Activated T-helper 2 cell treated with anti-CD3 and anti-CD28 coated beads, Interferon-gamma antibody, Interleukin-2, Interleukin-4, amounts not matched to agents 10 μg/mL and 5 μg/mL and 100 μg/mL, durations not matched to agents 14 hours and 24 hours and 36 hours (primary cell): ENCODE results near the gene SH2D3A. TPM values are rescaled to one million over a fixed set of nuclear protein-coding genes. Genes with fewer than 3 reads are reported as not detected.
"Not testable (repeated sequence)": the region's sequence is repeated elsewhere in the genome, so short reads cannot be mapped to it uniquely, and the experiment has no call there.

Experiments used
- DNase-seq: peaks from one replicate; pipeline ENCODE4 v3.0.0; 2021; ENCODE audit warnings: low spot score
- H3K27ac Mint-ChIP-seq: one replicate; pipeline ENCODE4 v1.8.0; 2021; ENCODE audit warnings: mixed read lengths
- H3K27me3 Mint-ChIP-seq: one replicate; pipeline ENCODE4 v1.8.0; 2021; ENCODE audit warnings: low read depth, mixed read lengths
- H3K36me3 Mint-ChIP-seq: one replicate; pipeline ENCODE4 v1.8.0; 2021; ENCODE audit warnings: low read depth, mixed read lengths
- H3K4me1 Mint-ChIP-seq: one replicate; pipeline ENCODE4 v1.8.0; 2021; ENCODE audit warnings: low read depth, mixed read lengths
- H3K4me3 Mint-ChIP-seq: one replicate; pipeline ENCODE4 v1.8.0; 2021; ENCODE audit warnings: low read depth, mild to moderate bottlenecking, moderate library complexity, mixed read lengths
- H3K9me3 Mint-ChIP-seq: one replicate; pipeline ENCODE4 v1.8.0; 2021; ENCODE audit warnings: mixed read lengths
- intact Hi-C: fragments of 100-400 bp; cut with micrococcal nuclease; formaldehyde crosslinking; loops from one replicate; pipeline ENCODE4 v1.15.1; 2023
- total RNA-seq: library from RNA; stranded (reverse); gene quantifications from 2 replicates; pipeline ENCODE4 v1.2.3, GENCODE V29; 2022

SH2D3A gene
- total RNA-seq, 1 donor from 2014 or later = 8.7 TPM

DNA sequence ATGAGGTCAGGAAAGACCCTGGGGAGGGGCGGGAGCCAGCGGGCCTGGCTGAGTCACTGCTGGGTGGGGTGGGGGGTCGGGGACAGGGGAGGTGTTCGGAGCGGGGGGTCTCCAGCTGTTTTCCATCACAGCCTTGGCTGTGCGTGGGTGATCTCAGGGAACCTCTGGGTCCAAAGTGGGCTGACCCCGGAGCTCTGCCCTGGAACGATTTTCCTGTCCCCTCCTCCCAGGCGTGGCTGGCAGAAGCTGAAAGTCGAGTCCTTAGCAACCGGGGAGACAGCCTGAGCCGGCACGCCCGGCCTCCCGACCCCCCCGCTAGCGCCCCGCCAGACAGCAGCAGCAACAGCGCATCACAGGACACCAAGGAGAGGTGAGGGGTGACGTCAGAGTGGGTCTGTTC is 17.2 kb downstream of the SH2D3A start:
- peaks cover 72% of the 10 kb centered on the region for H3K36me3 Mint-ChIP-seq

DNA sequence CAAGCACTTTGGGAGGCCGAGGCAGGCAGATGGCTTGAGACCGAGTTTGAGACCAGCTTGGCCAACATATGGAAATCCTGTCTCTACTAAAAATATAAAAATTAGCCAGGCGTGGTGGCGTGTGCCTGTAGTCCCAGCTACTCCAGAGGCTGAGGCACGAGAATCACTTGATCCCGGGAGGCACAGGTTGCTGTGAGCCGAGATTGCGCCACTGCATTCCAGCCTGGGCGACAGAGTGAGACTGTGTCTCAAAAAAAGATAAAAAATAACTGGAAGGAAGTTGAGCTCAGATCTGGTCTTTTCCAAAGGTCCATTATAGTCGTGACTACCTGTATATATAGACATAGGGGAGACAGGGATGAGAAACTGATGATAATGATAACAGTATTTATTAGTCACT is 18.7 kb downstream of the SH2D3A start:
- H3K36me3 Mint-ChIP-seq = peaks cover 71% of the 10 kb centered on the region
- not testable (repeated sequence) for H3K27ac Mint-ChIP-seq

More for the DNA sequence above, 17.2 kb downstream of the SH2D3A start:
- no peaks in the 10 kb centered on the region for H3K27me3 Mint-ChIP-seq
- no peak overlapping the region for H3K27ac Mint-ChIP-seq
- no peak for DNase-seq
- intact Hi-C loops = loop anchor here (5.0 kb wide), 1 partner anchor 233 kb away; no protein-coding TSS in a partner anchor
- peaks cover 3% of the 10 kb centered on the region for H3K4me1 Mint-ChIP-seq
- H3K9me3 Mint-ChIP-seq = no peaks in the 10 kb centered on the region
- H3K4me3 Mint-ChIP-seq = no peak overlapping the region

DNA sequence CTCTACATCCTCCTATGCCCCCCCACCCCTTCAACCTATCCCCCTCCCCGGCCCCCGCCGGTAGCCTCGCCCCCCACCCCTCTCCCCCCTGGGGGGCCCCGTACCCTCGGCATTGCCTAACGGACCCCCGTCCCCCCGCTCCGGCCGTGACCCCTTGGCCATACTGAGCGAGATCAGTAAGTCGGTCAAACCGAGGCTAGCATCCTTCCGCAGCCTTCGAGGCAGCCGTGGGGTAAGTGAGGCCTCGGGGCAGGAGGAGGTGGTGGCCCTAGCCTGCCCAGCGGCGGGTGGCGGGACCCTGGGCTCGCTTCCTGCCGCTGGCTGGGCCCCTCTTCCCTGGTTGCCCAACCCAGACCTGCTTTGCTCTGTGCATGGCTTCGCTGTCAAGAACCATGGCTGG is 21.3 kb downstream of the SH2D3A start:
- Mint-ChIP-seq H3K9me3 (no peaks in the 10 kb centered on the region), H3K27ac (no peak overlapping the region), H3K36me3 (peaks cover 67% of the 10 kb centered on the region), H3K27me3 (no peaks in the 10 kb centered on the region), H3K4me3 (no peak overlapping the region), H3K4me1 (peaks cover 7% of the 10 kb centered on the region)
- DNase-seq = no peak
- intact Hi-C loops = no loop called here

More for the DNA sequence above, 18.7 kb downstream of the SH2D3A start:
- H3K27me3 Mint-ChIP-seq, H3K4me3 Mint-ChIP-seq, intact Hi-C loops, DNase-seq, H3K9me3 Mint-ChIP-seq, H3K4me1 Mint-ChIP-seq: not testable (repeated sequence)

DNA sequence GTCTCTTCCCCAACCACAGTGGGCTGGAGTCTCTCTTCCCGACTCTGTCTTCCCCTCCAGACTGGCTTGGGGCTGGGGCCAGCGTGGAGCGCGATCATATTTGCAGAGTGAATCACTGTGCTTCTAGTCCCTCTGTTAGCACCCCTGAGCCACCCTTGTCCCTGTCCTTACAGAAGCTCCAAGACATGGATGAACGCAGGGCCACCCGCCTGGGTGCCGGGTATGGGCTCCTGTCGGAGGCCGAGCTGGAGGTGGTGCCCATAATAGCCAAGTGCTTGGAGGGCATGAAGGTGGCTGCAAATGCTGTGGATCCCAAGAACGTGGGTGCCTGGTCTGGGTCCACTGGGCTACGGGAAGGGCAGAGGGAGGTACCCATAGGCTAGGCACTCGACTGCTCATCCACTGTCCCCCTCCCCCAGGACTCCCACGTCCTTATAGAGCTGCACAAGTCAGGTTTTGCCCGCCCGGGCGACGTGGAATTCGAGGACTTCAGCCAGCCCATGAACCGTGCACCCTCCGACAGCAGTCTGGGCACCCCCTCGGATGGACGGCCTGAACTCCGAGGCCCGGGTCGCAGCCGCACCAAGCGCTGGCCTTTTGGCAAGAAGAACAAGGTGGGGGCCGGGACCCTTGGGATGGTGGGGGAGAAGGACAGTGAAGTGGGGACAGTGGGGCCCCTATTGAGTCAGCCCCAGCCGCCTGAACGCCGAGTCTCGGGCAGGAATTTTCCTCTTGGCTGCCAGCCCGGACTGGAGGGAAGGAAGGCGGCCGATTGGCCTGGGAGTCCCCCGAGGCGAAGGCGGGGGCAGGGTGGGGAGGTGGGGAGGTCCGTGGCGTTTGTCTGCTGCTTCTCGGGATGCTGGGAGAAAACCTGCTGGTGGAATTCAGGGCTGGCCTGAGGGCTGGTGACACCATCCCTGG is 22.6 kb downstream of the SH2D3A start:
- Mint-ChIP-seq H3K36me3 (peaks cover 60% of the 10 kb centered on the region), H3K27me3 (no peaks in the 10 kb centered on the region), H3K27ac (no peak overlapping the region), H3K9me3 (no peaks in the 10 kb centered on the region), H3K4me1 (peaks cover 10% of the 10 kb centered on the region), H3K4me3 (no peak overlapping the region)
- DNase-seq = no peak
- intact Hi-C loops = no loop called here

DNA sequence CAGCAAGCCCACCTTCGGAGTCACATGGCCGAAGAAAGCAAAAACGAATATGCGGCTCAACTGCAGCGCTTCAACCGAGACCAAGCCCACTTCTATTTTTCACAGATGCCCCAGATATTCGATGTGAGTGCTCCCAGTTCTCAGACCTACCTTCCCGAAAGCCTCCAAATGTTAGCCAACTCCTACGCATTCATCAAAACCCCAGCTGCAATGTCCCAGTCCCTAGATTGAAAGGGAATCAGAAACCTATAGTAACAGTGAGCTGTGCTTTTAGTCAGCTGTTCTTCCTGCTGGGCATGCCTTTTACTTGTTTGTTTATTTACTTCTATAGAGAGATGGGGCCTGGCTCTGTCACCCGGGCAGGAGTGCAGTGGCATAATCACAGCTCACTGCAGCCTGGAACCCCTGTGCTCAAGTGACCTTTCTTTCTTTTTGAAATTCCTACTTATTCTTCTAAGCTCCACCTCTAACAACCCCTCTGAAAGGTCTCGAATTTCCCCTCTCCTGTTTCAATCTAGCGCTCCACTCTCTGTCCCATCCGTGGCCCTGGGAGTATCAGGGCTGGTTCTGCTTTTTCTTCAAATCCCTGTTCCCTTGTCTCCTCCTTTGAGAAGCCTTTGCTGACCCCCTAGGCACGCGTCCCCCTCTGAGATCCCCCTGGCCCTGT is 23.4 kb downstream of the SH2D3A start:
- intact Hi-C loops = no loop called here
- DNase-seq = no peak
- Mint-ChIP-seq H3K4me3 (no peak overlapping the region), H3K27me3 (no peaks in the 10 kb centered on the region), H3K27ac (no peak overlapping the region), H3K9me3 (no peaks in the 10 kb centered on the region), H3K36me3 (peaks cover 54% of the 10 kb centered on the region), H3K4me1 (peaks cover 15% of the 10 kb centered on the region)

DNA sequence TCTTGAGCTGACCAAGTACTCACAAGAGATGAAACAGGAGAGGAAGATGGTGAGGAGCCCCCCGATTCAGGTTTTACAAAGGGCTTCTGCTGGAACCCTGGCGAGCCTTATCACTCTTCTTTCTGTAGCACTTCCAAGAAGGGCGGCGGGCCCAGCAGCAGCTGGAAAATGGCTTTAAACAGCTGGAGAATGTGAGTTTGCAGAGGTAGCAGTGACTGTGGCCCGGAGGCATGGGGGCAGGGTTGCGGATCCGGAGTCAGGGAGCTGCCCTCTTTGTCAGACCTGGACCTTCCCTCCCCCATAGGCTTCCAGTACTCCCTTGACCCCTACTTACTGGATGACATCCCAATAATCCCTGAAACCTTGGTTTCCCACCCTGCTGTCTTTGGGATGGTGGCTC is 24.2 kb downstream of the SH2D3A start:
- peak overlapping the region; percentile 2 for H3K4me3 Mint-ChIP-seq
- H3K27me3 Mint-ChIP-seq = no peaks in the 10 kb centered on the region
- intact Hi-C loops = no loop called here
- H3K9me3 Mint-ChIP-seq = no peaks in the 10 kb centered on the region
- DNase-seq = no peak
- H3K4me1 Mint-ChIP-seq = peaks cover 23% of the 10 kb centered on the region
- peaks cover 48% of the 10 kb centered on the region for H3K36me3 Mint-ChIP-seq
- no peak overlapping the region for H3K27ac Mint-ChIP-seq

DNA sequence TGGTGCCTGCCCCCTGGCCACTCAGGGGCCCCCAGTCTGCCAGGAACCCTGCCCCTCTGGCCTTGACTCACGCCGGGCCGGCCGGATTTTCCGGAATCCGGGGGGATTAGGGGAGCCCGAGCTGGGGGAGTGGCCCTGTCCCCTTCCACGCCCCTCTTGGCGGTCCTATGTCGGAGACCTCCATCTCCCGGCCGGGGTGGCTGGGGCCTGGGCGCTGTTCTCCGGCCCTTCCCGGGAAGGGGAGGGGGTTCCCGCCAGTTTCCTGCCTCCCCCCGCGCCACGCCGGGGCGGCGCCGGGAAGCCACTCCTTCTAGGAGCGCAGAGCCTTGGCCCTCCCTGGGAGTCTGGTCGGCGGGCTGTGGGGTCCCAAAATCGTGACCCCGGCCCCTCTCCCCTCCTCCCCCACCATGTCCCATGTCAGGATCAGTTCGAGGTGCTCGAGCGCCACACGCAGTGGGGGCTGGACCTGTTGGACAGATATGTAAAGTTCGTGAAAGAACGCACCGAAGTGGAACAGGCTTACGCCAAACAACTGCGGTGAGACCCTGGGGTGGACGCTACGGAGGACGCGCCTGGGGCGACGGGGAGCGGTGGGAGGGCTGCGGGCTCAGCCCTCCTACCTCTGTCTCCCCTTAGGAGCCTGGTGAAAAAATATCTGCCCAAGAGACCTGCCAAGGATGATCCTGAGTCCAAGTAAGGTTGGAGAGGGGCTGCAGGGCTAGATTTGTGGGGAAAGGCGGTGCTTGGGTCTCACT is 26.5 kb downstream of the SH2D3A start:
- H3K4me1 Mint-ChIP-seq = peaks cover 34% of the 10 kb centered on the region
- no peak for DNase-seq
- intact Hi-C loops = no loop called here
- H3K9me3 Mint-ChIP-seq = no peaks in the 10 kb centered on the region
- no peaks in the 10 kb centered on the region for H3K27me3 Mint-ChIP-seq
- H3K4me3 Mint-ChIP-seq = peak overlapping the region; percentile 86
- no peak overlapping the region for H3K27ac Mint-ChIP-seq
- peaks cover 38% of the 10 kb centered on the region for H3K36me3 Mint-ChIP-seq

DNA sequence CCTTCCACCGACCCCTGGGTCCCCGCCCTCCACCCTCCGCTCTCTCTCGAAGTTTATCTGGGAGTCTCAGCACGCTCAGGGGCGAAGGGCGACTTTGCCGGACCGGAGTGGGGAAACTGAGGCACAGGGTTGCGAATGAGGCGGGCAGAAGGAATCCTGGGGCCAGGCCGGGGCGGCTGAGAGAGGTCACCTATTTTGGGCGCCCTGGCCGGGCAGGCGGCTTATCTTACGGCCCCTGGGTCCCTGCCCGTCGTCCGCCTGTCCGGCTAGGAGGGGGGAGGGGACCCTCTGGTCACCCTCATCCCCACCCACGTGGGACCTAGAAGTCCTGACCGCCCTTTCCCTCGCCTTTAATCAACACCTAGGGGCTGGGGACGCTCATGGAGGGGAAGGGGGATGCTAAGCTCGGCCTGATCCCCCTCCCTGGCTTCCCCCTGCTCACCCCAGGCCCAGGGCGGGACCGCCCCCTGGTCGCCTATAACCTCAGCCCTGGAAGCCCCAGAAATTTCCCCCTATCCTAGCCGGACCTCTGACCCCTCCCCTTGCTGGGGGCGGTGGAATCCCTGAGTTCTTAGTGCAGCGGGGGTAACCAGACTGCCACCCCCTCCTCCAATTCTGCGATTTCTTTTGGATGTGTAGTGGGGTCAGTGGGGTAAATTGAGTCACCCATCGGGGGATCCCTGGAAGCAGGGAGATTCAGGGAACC is 27.2 kb downstream of the SH2D3A start:
- Mint-ChIP-seq H3K36me3 (peaks cover 35% of the 10 kb centered on the region), H3K4me3 (peak overlapping the region; percentile 86), H3K4me1 (peaks cover 36% of the 10 kb centered on the region), H3K27ac (peak overlapping the region; percentile 55), H3K9me3 (no peaks in the 10 kb centered on the region), H3K27me3 (no peaks in the 10 kb centered on the region)
- intact Hi-C loops = loop anchor here (1.0 to 2.0 kb wide), 2 partner anchors 27 to 63 kb away; partner anchors contain the start of gene SH2D3A
- no peak for DNase-seq

DNA sequence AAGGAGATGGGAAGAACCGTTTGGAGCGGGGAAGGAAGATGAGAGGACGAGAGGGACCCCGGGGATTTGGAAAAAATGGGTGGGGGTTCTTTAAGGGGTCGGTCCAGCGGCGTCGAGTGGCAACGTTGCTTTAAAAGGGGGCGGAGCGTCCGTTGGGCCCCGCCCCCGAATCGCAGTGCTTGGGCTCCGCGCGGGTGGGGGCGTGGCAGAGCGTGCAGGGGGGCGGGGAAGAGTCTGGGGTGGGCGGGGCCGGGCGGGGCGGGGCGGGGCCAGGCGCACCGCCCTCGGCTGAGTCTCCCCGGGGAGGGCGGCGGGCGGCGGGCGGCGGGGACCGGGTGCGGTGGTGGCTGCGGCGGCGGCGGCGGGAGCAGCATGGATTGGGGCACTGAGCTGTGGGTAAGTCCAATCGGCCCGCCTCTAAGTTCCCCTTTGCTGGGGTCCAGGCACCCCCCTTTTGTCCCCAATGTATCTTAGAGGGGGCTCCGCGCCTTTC is 27.8 kb downstream of the SH2D3A start, which contains the start of gene TRIP10:
Gene TRIP10 (plus strand): TSS at position 291 of the 493 bp plus-strand sequence. CDS start 82 bp downstream, at position 373.
- no peaks in the 10 kb centered on the region for H3K27me3 Mint-ChIP-seq
- H3K9me3 Mint-ChIP-seq = no peaks in the 10 kb centered on the region
- peaks cover 37% of the 10 kb centered on the region for H3K36me3 Mint-ChIP-seq
- intact Hi-C loops = loop anchor here (1.0 to 2.0 kb wide), 2 partner anchors 28 to 63 kb away; partner anchors contain the start of gene SH2D3A
- peak within 1 kb of the TSS; percentile 92 for H3K27ac Mint-ChIP-seq
- H3K4me1 Mint-ChIP-seq = peaks cover 36% of the 10 kb centered on the region
- H3K4me3 Mint-ChIP-seq = peak within 1 kb of the TSS; percentile 98
- peak; percentile 73 for DNase-seq

DNA sequence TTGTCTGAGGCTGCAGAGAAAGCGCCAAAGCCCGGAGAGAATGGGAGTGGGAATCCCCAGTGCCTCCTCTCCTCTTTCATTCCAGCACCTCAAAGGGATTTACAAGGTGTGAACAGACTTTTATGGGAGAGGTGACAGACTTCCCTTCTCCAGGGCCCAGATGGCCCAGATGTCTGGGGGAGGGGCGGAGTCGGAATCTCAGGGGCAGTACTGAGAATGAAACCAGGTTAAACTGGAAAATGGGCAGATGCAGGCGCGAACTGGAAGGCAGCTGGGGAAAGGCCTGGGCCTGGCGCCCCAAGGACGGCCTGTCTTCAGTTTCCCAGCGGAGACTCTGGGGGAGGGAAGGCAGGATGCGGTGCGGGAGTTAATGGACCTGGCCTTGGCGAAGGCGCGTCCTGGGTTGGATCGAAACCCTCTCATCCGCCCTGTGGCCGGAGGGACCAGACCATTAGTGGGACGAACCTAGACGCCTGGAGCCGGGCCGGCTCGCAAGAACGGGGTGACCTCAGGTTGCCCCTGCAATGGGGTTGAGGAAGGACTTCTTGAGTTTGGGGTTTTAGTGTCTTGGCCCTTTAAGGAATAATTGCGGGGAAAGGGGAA is 28.3 kb downstream of the SH2D3A start:
- H3K36me3 Mint-ChIP-seq = peaks cover 37% of the 10 kb centered on the region
- peak overlapping the region; percentile 92 for H3K27ac Mint-ChIP-seq
- no peak for DNase-seq
- no peaks in the 10 kb centered on the region for H3K27me3 Mint-ChIP-seq
- intact Hi-C loops = loop anchor here (1.0 to 2.0 kb wide), 4 partner anchors 14 to 124 kb away; partner anchors contain the start of gene SH2D3A
- peak overlapping the region; percentile 98 for H3K4me3 Mint-ChIP-seq
- peaks cover 37% of the 10 kb centered on the region for H3K4me1 Mint-ChIP-seq
- H3K9me3 Mint-ChIP-seq = no peaks in the 10 kb centered on the region

DNA sequence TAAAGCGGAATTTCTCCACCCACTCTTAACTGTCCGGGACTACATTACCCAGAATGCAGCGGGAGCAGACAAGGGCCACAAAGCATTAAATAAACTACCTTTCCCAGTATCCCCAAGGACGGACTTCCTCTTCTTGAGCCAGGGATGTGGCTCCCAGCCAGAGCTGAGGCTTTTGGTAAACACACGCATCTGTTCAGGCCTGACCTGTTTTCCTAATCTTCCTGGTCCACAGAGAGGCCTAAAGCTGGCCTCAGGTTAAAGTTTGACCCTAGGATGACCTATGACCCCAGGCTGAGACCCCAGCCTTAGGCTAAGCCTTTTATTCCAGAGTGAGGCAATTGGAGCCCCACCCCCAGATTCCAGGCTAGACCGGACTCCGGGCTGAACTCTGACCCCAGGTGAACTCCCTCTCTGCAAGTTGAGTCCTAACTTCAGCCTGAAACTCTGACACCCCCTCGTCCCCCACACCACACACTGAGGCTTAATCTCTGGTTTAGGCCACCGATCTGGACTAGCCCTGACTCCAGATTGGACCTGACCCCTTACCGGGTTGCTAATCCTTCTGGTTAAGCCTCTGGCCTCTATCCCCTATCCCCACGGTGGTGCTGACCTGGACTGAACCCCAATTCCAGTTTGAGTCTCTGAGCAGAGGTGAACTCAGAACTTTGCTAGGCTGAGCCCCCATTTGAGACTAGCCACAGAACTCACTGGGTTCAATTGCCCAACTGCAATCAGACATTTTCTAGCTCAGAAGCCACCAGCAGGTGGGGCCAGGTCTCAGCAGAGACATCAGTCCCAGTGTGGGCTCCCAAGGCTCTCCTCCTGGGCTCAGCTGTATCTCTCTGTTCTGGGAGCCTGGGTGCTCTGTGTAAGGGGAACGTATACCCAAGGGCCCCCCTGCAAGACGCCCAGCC is 29.1 kb downstream of the SH2D3A start:
- peaks cover 35% of the 10 kb centered on the region for H3K36me3 Mint-ChIP-seq
- no peaks in the 10 kb centered on the region for H3K27me3 Mint-ChIP-seq
- peak; percentile 75 for DNase-seq
- H3K4me1 Mint-ChIP-seq = peaks cover 37% of the 10 kb centered on the region
- no peaks in the 10 kb centered on the region for H3K9me3 Mint-ChIP-seq
- intact Hi-C loops = loop anchor here (1.0 to 2.0 kb wide), 5 partner anchors 15 to 125 kb away; partner anchors contain the start of gene TNFSF14
- H3K27ac Mint-ChIP-seq = peak overlapping the region; percentile 92
- H3K4me3 Mint-ChIP-seq = peak overlapping the region; percentile 98
